Measurements from ENCODE around the gene ARID1A.

- TF ChIP-seq CTCF (conservative IDR thresholded peaks at IDR 0.05 in 1 of 2, IDR thresholded peaks at IDR 0.05 in 1 of 2; ENCODE audit: extremely low read depth in 1 of 2, insufficient read depth in 1 of 2, low read depth in 1 of 2, low read length in 2 of 2) (no peak), EZH2 (IDR thresholded peaks at IDR 0.05; ENCODE audit: borderline replicate concordance, low read length) (no peak)
These were observed 38.8 kb downstream of the ARID1A start for GRCh38 chr1:26734501-26735058.
